GM12874 (cell line): ENCODE data around the gene HOXA1.

Source experiments
- TF ChIP-seq, protein P1 (sequence below): IDR thresholded peaks from 2 replicates; pipeline ENCODE4 v1.5.1; 2011; ENCODE audit warnings: low read depth, mild to moderate bottlenecking, control low read depth, low read length, moderate library complexity; ENCODE audit not compliant: insufficient read depth

The HOXA1 gene

DNA sequence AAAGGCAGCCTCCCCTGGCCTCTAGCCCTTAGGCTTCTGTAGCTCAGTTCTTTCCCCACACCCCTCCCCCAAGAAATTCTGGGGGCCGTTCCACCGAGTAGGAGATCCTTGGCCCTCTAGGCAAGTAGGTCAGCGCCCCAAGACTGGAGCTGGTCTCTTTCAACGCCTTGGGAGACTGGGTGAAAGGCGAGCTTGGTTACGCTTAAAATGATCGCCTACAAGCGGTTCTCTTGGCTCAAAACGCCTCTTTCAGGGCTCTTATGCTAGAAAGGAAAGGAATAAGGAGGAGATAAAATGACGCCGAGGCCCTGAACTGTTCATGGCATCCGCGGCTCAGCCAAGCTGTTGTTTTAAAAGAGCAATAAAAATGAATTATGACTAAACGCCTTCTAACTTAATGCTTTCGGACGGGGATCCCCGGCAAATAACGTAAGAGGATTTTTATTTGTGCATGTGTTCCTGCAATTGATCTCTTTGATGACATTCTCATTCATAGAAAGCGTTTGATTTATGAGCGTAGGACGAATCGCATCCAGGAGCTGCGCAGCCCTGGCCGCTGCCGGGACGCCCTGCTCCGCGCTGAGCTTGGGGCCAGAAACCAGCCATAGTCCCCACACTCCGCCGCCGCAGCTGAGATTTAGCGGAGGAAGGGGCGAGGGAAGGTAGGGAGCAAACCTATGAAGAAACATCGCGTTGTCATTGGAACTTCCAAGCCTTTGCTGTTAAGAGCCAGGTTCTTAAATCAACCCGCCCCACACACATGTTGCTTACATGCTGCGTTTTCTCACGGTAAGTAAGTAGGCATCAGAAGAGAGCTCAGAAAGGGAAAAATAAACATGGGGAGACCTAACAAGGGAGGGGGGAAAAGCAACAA, 3.0 kb upstream of the HOXA1 start:
- TF ChIP-seq, protein P1, sequence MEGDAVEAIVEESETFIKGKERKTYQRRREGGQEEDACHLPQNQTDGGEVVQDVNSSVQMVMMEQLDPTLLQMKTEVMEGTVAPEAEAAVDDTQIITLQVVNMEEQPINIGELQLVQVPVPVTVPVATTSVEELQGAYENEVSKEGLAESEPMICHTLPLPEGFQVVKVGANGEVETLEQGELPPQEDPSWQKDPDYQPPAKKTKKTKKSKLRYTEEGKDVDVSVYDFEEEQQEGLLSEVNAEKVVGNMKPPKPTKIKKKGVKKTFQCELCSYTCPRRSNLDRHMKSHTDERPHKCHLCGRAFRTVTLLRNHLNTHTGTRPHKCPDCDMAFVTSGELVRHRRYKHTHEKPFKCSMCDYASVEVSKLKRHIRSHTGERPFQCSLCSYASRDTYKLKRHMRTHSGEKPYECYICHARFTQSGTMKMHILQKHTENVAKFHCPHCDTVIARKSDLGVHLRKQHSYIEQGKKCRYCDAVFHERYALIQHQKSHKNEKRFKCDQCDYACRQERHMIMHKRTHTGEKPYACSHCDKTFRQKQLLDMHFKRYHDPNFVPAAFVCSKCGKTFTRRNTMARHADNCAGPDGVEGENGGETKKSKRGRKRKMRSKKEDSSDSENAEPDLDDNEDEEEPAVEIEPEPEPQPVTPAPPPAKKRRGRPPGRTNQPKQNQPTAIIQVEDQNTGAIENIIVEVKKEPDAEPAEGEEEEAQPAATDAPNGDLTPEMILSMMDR: no peak

DNA sequence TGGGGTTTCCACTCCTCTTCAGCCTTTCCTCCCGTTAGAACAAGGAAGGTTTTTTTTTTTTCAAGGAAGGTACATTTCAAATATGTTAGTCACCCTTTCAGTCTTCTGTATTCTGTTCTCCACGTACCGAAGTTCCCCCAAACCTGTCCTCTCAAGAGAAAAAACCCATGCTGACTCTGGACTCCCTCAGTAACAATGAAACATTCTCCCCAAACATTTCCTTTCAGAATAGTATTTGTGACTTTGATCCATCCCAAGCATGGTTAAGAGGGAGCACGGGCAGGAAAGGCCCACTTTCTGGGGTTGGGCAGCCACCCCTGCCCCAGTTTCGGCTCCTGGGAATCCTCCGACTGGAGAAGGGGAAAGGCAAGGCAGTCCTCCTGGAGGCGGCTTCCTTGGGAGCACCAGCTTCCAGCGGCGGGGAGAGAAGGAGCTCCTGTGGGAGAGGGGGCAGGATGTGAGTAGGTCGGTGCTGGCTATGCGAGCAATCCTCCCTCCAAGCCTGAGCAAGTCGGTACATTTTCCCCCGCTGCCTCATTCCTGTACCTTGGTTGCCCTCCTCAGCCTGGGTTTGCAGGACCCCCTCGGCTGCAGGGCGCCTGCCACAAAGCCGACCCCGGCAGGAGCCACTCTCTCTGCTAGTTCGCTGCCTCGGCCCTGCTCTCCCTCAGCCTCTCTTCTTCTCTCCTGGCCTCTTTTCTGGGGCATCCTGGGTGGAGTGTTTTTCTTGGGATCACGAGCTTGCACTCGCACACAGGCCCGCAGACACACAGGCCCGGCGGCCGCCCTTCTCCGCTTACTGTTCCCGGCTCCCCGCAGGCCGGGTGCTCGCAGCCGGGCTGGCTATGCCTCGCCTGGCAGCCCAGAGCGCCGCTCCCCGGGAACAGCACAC, 2.1 kb upstream of the HOXA1 start:
- TF ChIP-seq, protein P1: 0 out of 2 replicates have a peak, but pooled peaks have one; percentile 5

DNA sequence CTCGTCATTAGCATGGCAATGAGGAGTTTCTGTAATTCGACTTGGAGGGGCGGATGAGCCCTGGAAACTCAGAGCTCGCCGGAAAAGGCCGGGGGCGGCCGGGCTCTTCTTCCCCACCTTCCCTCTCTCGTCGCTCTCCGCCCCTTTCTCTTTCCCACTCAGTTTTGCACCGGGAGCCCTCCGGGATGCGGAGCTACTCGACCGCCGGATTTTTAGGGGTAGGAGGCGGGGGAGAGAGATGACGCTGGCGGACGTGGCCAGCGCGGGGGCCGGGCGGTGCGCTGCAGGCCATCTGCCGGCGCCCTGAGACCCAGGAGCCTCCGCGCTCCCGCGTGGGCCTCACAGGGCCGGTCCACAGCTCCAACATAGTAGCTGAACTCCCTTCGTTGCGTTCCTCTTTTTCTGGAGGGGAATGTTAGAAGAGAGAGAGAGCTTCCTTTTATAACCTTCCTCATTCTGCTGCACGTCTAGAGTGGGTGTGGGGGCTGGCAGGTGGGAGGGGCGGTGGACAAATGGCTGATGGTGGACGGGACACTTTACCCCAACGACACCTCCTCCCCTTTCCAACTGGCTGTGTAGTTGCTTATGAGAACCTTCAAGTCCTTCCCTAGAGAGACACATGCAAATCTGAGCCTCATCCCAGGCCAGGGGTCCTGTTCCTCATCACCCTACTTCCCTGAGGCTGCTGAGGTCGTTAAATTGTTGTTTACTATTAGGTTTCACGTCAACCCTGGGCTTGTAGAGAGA, 1.1 kb upstream of the HOXA1 start:
- TF ChIP-seq, protein P1: no peak

DNA sequence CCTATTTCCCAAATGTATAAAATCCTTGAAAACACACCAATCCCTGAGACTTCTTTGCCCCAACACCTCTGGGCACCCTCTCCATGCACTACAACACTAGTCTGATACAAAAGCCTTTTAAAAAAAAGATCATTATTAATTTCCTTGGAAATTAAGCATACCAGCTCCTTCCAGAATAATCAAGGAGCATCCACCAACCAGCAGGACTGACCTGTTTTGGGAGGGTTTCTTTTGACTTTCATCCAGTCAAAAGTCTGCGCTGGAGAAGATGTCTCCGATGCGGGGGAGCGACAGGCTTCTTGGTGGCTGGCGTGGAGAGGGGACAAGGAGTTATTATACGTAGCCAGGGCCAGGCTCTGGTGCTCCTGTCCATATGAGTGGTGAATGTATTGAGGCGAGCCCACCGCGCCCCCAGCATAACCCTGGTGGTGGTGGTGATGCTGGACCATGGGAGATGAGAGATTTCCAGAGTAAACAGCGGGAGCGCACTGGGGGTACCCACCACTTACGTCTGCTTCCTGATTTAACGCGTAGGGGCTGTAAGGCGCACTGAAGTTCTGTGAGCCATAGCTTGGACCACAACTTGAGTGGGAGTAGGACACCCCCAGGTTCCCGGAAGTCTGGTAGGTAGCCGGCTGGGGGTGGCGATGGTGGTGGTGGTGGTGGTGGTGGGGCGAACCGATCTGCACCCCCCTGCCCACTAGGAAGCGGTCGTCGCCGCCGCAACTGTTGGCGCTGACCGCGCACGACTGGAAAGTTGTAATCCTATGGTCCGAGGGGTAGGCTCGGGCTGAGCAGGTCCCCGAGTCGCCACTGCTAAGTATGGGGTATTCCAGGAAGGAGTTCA, 527 bp downstream of the HOXA1 start:
- TF ChIP-seq, protein P1: no peak

DNA sequence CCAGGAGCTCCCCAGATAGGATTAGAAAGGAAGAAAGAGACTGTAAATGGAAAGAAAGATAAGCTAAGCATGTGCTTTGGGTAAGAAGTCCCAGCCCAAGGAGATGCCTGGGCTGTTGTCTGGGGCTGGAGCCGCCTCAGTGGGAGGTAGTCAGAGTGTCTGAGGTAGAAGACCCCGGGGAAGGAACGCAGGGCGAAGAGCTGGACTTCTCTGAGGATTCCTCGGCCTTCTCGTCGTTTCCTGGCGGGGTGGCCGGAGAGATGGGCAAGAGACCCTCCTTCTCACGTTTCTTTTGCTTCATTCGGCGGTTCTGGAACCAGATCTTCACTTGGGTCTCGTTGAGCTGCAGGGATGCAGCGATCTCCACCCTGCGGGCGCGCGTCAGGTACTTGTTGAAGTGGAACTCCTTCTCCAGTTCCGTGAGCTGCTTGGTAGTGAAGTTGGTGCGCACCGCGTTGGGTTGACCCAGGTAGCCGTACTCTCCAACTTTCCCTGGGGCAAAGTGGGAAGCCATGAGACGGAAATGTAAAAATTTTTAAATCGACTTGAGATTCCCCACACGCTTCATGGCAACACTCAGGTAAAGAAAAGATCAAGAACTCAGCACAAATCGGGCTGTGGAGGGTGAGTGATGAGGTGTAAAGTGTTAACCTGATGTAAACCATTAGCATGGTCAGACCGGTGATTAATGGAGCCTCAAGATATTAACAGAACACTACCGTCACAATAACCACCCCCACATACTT, 1.3 kb downstream of the HOXA1 start:
- TF ChIP-seq, protein P1: no peak

DNA sequence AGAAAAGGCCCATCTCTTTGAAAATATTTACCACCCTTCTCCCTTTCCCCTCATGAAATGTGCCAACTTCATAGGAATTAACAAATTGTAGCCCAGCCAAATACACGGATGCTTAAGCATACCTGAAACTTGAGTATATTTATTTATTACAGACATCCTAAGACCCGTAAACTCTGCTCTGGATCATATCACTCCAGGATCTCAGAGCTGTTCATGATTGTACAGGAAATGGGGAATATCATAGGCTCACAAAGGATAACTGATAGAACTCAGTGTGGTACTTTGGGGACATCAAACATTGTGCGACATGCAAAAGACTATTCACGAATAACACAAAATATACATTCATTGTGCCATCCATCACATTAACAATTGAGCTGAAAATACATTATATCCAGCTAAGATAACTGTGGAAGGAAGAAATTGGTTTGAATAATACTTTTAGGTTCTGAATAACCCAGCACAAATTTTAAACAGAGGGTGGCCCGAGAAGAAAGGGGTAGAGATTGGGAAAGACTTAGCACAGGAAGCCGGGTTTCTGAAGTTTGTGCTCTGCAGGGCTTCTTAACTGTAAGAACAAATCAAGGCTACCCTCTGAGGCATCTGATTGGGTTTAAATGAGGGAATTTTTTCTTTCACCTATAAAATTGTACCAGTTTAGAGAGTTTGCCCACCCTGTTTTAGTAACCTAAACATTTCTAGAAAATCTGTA, 2.5 kb downstream of the HOXA1 start:
- TF ChIP-seq, protein P1: no peak
